GM21786 (cell line): ENCODE data around the gene ABCC6.
"Not testable (repeated sequence)": the region's sequence is repeated elsewhere in the genome, so short reads cannot be mapped to it uniquely, and the experiment has no call there.

ENCODE experiments used
- ATAC-seq: cut with Tn5 transposase; IDR thresholded peaks from one replicate; pipeline ENCODE4 v1.9.1; 2021; ENCODE audit not compliant: unreplicated experiment

ABCC6 gene

DNA sequence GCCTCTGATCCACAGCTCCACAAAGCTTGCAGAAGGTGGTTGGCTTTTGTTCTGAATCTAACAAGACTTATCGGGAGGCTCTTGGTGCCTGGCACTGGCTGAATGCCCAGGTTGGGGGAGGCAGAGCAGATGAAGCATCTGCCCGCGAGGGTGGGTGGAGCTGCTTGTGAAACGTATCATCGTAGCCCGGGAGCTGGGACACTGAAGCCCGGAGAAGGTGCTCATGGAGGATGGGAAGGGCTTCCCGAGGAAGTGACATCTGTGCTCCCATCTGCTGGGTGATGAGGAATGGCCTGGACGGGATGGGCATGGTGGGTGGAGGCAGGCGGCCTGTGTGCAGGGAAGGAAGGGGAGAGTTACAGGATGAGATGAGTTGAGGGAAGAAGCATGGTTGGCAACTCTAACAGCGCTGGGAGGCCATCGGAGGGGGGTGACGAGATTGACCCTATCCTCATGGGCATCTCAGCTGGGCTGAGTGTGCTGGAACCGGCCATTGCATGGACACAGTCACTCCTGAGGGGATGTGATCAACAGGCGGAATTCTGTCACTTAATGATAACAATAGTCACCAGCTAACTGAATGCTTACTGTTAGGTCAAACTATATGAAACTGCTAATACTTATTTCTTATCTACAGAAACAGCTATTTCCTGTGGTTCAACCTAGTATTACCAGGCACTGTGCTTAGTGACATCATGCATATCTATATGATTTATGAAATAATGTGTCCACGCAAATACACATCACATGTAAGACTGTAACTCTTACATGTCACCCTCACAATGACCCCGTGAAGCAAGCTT lies 102.7 kb downstream of the ABCC6 start:
- no peak for ATAC-seq

DNA sequence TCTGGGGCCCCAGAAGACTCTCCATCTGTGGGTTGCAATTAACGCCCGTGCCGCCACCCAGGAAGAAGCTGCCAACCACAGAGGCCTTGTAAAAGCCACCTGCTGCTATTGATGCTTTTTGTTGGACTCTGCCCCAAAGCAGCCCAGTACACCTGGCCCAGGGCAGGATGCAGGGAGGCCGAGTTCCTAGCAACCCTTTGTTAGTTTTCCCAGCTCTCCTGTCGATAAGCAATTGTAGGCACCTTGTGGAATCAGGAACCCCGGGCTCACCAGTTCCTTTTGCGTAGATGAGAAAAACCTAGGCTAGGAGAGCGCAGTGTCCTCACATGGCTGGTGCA lies 103.3 kb downstream of the ABCC6 start:
- no peak for ATAC-seq

DNA sequence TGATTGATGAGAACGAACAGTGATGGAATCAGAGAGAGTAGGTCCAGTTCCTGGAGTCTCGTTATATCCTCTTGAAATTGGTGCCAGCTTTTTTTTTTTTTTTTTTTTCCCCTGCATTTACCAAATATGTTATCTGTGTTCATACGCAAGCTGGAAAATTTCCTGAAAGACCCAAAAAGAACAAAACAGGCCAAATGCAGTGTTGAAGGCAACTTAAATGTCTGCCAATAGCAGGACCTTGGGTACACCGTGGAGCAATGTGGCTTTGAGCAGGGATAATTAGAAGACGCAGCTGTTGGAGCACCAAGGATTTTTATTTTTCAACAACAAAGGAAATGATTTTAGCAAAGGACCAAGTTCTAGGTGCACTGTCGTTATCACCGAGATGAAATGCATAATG lies 105.0 kb downstream of the ABCC6 start:
- ATAC-seq: no peak

DNA sequence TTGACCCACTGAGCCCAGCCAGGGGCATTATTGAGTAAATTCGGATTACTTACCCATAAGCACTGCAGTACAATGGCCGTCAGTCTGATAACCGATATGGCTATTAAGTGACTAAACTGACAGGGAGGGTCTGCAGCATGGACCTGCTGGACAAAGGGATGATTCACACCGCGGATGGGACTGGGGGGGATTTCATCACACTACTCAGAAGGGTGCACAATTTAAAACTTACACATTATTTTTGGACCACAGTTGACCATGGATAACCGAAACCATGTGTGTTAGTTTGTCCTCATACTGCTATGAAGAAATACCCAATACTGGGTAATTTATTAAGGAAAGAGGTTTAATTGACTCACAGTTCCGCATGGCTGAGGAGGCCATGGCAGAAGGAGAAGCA lies 106.5 kb downstream of the ABCC6 start:
- ATAC-seq: no peak

DNA sequence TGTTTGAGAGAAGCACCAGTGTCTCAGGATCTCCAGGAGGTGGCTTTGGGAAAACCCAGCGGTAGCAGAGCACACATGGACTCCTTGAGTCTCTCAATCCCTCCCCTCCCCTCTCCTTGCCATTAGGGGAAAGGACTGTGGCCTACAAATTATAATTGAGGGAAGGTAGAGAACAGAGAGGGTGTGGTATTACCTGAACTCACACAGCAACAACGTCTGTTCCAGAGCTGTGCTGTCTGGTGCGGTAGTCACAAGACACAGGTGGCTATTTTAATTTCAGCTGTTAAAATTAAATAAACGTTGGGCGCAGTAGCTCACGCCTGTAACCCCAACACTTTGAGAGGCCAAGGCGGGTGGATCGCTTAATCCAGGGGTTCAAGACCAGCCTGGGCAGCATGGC lies 110.2 kb downstream of the ABCC6 start:
- no peak for ATAC-seq

DNA sequence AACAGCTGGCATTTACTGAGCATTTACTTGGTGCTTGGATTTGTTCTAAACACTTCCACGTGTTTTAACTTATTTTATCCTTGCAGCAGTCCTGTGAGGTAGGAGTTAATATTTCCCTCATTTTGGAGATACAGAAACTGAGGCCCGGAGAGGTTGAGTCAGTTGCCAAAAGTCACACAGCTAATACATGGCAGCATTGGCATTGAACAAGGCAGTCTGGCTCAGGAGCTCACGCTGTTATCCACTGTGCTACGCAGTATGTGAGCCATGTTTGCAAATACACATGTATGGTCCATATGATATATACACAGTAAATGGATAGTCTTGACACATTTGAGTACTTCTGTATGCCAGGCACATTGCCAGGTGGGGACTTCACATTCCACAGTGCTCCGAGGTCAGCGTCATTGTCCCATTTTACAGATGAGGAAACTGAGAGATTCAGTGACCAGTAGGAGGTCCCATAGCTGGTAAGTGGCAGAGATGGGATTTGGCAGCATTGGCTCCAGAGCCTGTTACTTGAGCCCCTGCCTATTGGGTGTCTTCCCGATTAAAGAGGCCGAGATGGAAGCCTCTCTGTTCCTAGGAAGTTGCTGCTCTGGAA lies 110.7 kb downstream of the ABCC6 start:
- no peak for ATAC-seq

DNA sequence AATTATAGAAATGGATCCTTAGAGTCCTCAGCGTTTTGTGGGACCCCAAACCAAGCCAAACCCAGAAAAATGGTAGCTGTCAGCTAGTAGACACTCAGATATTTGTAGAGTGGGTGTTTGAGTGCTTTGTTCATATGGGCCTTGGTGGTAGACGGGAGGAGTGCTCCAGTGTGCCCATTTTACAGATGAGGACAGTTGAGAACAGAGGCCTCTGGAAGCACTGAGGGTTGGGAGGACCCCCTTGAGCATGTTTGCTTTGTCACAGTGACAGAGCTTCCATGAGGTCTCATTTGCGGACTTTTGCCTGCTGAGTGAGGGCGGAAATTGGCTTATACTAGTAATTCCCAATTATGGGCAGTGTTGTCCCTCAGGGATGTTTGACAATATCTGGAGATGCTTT lies 111.7 kb downstream of the ABCC6 start:
- no peak for ATAC-seq

DNA sequence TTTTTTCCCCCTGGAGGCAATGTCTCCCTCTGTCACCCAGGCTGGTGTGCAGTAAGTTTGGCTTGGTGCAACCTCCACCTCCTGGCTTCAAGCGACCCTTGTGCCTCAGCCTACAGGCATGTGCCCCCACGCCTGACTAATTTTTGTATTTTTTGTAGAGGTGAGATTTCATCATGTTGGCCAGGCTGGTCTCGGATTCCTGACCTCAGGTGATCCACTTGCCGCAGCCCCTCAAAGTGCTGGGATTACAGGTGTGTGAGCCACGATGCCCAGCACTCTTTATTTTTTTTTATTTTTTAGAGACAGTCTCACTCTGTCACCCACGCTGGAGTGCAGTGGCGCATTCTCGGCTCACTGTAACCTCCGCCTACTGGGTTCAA lies 113.2 kb downstream of the ABCC6 start:
- ATAC-seq: no peak

DNA sequence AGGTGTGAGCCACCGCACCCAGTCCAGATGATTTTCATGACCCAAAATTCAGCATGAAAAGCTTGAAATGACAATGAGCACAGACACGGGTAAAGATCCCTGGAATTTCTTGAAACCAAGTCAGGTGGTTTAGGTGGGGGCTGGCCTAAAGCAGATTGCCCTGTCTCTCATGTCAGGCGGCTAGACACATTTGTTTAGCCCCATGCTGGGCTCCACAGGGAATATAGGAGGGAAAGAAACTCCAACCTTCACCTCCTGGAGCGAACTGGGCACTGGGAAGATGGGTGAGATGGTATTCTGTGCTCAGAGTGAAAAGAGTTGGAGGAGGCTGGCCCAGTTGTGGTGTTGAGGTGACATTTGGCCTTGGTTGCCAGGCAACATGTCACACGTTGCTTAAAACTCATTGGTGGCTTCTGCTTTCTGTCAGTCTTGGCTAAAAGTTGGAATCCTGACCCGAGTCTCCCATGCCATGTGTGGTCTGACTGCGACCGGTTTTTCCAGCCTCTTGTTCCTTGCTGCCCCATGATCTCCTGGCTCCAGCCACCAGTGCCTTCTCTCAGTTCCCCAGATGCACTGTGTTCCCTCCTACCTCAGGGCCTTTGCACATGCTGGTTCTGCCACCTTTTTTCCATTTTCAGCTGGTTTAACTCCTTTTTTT lies 113.7 kb downstream of the ABCC6 start:
- ATAC-seq: no peak

DNA sequence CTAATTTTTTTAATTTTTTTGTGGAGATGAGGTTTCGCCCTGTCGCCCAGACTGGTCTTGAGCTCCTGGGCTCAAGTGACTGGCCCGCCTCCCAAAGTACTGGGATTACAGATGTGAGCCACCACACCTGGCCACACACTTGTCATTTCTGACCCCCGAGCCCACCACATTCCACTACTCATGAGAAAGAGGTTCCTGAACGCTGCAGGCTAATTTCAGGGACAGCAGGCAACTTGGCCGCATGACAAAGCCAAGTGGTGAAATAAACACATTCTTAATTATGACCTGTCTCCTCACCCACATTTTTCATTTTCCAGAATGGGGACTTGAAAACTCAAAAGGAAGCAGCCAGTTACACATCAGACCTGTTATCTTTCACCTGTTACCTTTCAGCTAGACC lies 114.5 kb downstream of the ABCC6 start:
- no peak for ATAC-seq

DNA sequence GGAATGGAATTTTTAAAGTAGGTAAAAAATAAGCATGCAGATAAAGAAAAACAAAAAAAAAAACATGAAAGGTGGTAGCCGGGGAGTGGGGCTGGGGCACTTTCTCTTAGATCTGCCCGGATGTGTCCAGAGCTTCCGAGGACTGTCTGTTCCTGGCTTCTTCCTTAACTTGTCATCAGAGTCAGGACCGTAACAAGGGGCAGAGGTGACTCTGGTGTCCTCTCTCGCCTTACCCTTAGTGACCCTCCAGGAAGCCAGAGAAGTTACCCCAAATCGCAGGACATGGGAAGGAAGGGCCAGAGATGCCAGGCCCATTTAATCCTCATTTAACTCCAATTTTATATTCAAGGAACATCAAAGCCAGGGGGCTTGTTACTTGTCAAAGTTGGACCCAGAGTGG lies 115.5 kb downstream of the ABCC6 start:
- no peak for ATAC-seq

DNA sequence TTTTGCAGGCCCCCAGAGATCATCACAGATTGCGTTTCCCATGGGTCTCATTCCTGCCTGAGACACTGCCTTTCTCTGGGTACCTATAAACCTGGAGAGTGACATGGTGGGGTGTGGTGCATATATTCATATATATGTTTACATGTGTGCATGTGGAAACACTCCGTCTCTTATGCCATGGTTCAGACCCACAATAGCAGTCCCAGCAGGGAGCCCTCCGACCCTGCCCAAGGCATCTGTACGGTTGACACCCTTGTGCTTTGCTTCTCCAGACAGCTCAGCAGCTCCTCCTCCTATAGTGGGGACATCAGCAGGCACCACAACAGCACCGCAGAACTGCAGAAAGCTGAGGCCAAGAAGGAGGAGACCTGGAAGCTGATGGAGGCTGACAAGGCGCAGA lies 116.8 kb downstream of the ABCC6 start:
- no peak for ATAC-seq

DNA sequence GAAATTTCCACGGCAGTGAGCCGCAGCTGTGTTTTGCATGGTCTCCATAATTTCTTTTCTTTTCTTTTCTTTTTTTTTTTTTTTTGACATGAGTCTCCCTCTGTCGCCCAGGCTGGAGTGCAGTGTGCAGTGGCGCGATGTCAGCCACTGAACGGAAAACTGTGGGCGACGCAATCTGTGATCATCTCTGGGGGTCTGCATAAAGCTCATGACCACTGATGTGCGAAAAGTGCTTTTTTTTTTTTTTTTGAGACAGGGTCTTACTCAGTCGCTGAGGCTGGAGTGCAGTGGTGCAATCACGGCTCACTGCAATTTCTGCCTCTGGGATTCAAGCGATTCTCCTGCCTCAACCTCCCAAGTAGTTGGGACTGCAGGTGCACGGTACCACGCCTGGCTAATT lies 117.6 kb downstream of the ABCC6 start:
- ATAC-seq: no peak

DNA sequence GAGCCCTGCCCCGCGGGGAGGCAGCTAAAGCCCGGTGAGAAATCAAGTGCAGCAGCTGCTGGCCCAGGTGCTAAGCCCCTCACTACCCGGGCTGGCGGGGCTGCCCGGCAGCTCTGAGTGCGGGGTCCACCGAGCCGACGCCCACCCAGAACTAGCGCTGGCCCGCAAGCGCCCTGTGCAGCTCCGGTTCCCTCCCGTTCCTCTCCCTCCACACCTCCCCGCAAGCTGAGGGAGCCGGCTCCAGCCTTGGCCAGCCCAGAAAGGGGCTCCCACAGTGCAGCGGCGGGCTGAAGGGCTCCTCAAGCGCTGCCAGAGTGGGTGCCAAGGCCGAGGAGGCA lies 118.5 kb downstream of the ABCC6 start:
- ATAC-seq: not testable (repeated sequence)

DNA sequence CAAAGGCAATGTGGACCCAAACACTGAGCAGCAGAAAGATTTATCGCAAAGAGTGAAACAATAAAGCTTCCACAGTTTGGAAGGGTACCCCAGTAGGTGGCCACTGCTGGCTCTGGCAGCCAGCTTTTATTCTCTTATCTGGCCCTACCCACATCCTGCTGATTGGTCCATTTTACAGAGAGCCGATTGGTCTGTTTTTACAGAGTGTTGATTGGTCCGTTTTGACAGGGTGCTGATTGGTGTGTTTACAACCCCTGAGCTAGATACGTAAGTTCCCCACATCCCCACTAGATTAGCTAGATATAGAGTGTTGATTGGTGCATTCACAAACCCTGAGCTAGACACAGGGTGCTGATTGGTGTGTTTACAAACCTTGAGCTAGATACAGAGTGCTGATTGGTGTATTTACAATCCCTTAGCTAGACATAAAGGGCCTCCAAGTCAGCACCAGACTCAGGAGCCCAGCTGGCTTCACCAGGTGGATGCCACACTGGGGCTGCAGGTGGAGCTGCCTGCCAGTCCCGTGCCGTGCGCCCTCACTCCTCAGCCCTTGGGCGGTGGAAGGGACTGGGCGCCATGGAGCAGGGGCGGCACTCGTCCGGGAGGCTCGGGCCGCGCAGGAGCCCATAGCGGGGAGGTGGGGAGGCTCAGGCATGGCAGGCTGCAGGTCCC lies 119.0 kb downstream of the ABCC6 start:
- not testable (repeated sequence) for ATAC-seq

DNA sequence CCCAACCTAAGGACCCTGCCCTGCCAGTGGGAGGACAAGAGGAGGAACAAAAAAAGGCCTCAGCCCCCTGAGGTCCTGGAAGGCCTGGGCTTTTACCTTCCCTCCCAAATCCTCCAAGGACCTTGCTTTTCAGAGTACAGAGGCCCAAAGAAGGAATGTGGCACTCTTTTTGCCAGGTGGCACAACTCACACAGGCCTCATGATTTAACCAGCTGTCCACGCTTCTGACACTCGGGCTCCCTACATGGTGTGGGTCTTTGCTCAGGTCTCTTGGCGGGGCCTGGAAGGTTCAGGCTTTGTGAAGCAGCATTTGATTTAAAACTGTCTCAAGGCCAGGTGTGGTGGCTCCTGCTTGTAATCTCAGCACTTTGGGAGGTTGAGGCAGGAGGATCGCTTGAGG lies 120.6 kb downstream of the ABCC6 start:
- ATAC-seq: no peak

DNA sequence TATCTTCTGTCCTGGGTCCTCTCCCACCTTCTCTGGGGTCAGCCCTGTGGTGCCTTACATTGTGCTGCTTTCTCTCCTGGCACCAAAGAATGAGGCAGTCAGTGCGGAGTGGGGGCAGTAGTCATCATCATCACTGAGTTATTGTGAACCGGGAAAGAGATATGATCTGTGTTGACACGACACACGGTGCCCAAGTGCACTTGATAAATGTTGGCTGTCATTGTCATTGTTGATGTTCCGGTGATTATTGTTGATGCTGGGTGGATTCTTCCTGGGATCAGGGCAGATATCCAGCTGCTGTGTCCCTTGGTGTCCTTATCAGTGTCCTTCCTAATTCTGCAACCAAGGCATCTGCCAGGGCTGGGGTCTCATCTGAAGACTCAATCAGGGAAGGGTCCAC lies 121.7 kb downstream of the ABCC6 start:
- ATAC-seq: no peak

DNA sequence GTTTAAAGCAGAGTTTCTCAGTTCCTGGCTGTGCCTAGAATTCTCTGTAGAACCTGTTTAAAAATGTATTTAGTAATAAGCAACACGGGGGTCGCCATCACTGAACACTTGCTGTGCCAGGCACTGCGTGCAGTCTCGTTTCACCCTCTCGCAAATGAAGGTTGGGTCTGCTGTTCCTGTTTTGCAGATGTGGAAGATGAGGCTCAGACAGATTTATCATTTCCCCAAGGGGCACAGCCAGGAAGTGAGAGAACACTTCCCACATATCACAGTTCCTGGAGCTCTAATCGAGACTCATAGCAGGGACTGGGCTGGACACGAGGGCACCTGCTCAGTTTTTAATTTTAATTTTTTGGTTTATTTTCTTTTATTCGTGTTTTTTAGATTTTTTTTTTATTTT lies 122.7 kb downstream of the ABCC6 start:
- no peak for ATAC-seq

DNA sequence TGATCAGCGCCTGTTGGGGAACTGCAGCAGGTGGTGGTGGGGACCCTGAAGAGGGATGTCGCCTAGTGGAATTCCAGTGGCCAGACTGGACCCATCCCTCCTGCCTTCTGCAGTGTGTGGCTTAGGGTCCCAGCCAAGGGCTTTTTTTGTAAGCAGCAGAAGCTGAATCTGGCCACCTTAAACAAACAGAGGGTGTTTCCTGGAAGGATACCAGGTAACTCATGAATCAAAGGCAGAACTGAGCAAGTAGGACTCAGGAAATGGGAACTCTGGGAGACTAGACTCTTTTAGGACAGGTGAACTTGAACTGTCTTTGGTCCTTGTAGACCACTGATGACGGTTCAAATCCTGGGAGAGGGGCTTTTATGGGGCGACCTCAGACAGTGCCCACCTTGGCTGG lies 124.0 kb downstream of the ABCC6 start:
- no peak for ATAC-seq
